Stimulated activated CD4-positive, alpha-beta T cell treated with anti-CD3 and anti-CD28 coated beads, Interleukin-15, amount 100 ng/mL, for 1 hour (primary cell): ENCODE results near the gene LIMS1.
"Not testable (repeated sequence)": the region's sequence is repeated elsewhere in the genome, so short reads cannot be mapped to it uniquely, and the experiment has no call there.

Experiments used
- DNase-seq, 2 donors: peaks; one replicate each; pipeline ENCODE4 v3.0.0-alpha.2; 2020; ENCODE audit warnings: low read depth in 1 of 2, low spot score in 1 of 2

The LIMS1 gene

GRCh38 chr2:108658553-108658952 is 124.3 kb downstream of the LIMS1 start:
- not testable (repeated sequence) for DNase-seq

GRCh38 chr2:108661493-108661892 is 127.2 kb downstream of the LIMS1 start:
- not testable (repeated sequence) for DNase-seq

- not testable (repeated sequence) for DNase-seq
Measured at GRCh38 chr2:108662207-108662612, 127.9 kb downstream of the LIMS1 start.

GRCh38 chr2:108663346-108663745 is 129.1 kb downstream of the LIMS1 start:
- DNase-seq: not testable (repeated sequence)

GRCh38 chr2:108664089-108664488 is 129.8 kb downstream of the LIMS1 start:
- not testable (repeated sequence) for DNase-seq

GRCh38 chr2:108664979-108665378 is 130.7 kb downstream of the LIMS1 start:
- not testable (repeated sequence) for DNase-seq

- not testable (repeated sequence) for DNase-seq
Measured at GRCh38 chr2:108665975-108666374, 131.7 kb downstream of the LIMS1 start.

- DNase-seq: not testable (repeated sequence)
Measured at GRCh38 chr2:108667140-108667539, 132.9 kb downstream of the LIMS1 start.

GRCh38 chr2:108670282-108670681 is 136.0 kb downstream of the LIMS1 start:
- DNase-seq: not testable (repeated sequence)

GRCh38 chr2:108672200-108672805 is 138.0 kb downstream of the LIMS1 start:
- not testable (repeated sequence) for DNase-seq

GRCh38 chr2:108676522-108676921 is 142.3 kb downstream of the LIMS1 start:
- not testable (repeated sequence) for DNase-seq

- not testable (repeated sequence) for DNase-seq
Measured at GRCh38 chr2:108677239-108677744, 143.0 kb downstream of the LIMS1 start.

GRCh38 chr2:108678198-108678651 is 144.0 kb downstream of the LIMS1 start:
- DNase-seq: not testable (repeated sequence)

GRCh38 chr2:108680805-108681204 is 146.5 kb downstream of the LIMS1 start:
- DNase-seq: not testable (repeated sequence)

- not testable (repeated sequence) for DNase-seq
Measured at GRCh38 chr2:108688818-108689756, 154.8 kb downstream of the LIMS1 start.

- DNase-seq: not testable (repeated sequence)
Measured at GRCh38 chr2:108690001-108690400, 155.7 kb downstream of the LIMS1 start.

- DNase-seq: no peak
Measured at GRCh38 chr2:108691447-108691846, 157.2 kb downstream of the LIMS1 start.

GRCh38 chr2:108701208-108701607 is 166.9 kb downstream of the LIMS1 start:
- no peak for DNase-seq

GRCh38 chr2:108701806-108702205 is 167.5 kb downstream of the LIMS1 start:
- DNase-seq: no peak

GRCh38 chr2:108704871-108705270 is 170.6 kb downstream of the LIMS1 start:
- DNase-seq: no peak

GRCh38 chr2:108707300-108707699 is 173.0 kb downstream of the LIMS1 start:
- no peak for DNase-seq

- not testable (repeated sequence) for DNase-seq
Measured at GRCh38 chr2:108716971-108717370, 182.7 kb downstream of the LIMS1 start.
